HG03342 (cell line): ENCODE measurements around the gene GAS7.

Experiments used
- ATAC-seq: cut with Tn5 transposase; IDR thresholded peaks from one replicate; pipeline ENCODE4 v1.9.1; 2021; ENCODE audit warnings: mild to moderate bottlenecking, moderate library complexity; ENCODE audit not compliant: unreplicated experiment

GAS7 gene

GRCh38 chr17:10053782-10054540 is 144.4 kb downstream of the GAS7 start:
- ATAC-seq = no peak

DNA sequence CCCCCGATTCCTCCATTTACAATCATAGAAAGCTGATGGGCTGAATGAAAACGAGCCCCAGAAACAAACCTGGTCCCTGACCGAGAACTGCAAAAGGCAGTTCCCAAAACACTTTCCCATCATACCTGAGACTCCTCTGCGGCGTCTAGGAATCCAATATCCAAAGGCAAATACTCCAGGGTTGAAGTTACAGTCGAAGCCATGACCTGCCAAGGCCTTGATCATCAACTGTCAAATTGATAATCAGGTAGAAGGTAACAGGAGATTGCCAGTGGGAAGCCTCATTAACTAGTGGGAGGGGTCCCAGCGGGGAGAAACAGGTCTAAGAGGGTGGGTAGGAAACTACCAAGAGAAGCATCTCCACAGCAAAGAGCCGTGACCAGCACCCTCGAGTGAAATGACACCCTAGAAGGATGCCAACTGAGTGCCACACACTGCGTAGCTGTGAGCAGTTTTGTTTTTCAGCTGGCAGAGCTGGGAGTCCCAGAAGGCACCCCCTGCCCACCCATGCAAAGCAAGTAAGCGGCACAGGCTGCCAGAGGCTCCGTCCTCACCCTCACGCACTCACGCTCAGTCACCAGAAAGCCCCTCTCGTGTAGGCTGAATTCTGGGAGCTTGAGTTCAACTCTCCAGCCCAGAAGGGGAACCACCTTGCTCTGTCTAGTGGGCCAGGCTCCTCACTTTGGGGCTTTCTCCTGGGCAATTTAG is 146.1 kb downstream of the GAS7 start:
- no peak for ATAC-seq

- ATAC-seq = no peak
Observed at GRCh38 chr17:10051112-10051511, 147.3 kb downstream of the GAS7 start.

DNA sequence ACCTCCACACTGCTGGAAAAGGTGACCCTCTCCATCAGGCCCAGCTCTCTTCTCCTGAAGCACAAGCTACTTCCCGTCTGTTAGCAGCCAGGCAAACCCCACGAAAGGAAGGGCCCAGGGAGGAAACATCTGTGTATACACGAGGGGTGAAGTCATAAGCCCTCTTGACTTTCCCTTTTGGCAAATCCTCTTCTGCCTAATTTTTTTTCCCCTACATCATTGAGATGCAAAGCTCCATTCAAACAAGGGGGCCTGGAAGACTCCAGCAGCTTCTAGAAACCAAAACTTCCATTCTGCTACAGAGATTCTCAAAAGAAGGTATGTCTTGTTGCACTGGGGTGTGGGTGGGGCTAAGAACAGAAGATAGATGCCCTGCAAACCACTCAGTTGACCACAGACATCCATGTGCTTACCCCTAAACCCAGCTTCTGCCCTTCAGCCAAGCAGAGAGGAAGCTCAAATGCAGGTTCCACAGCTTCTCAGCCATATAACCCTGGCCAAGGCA is 147.8 kb downstream of the GAS7 start:
- no peak for ATAC-seq

DNA sequence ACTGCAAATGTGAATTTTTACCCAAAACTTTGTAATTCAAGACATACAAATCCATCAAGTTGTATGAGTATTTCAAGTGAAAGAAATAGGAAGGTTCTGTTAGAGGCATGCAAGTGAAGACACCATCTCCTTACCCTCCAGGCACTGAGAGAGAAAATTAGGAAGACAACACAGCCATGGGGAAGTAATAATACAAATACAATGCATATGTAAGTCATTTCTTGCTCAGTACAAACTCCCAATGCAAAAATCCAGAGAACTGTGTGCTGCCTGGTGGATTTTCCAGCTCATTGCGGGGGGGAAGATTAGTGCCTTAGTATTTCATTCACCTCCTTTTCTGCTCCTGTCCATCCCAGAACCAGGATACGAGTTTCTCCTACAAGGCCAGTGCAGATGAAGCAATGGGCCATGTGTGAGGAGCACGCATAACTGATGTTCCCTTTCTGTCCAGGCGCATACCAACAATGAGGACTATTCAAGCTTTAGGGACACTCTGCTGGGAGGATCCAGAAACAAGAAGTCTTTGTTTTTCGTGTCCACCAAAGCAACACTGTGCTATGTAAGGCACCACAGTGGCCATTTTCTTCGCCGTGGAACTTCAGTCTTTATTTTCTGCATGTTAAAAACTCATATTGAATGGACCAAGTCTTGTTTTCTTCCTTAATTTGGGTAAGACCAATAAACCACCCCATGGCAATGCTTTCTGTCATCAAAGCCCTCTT is 149.6 kb downstream of the GAS7 start:
- no peak for ATAC-seq

- peak; percentile 59 for ATAC-seq
Observed at GRCh38 chr17:10046786-10047785, 151.3 kb downstream of the GAS7 start.

- no peak for ATAC-seq
Observed at GRCh38 chr17:10045871-10046658, 152.3 kb downstream of the GAS7 start.

DNA sequence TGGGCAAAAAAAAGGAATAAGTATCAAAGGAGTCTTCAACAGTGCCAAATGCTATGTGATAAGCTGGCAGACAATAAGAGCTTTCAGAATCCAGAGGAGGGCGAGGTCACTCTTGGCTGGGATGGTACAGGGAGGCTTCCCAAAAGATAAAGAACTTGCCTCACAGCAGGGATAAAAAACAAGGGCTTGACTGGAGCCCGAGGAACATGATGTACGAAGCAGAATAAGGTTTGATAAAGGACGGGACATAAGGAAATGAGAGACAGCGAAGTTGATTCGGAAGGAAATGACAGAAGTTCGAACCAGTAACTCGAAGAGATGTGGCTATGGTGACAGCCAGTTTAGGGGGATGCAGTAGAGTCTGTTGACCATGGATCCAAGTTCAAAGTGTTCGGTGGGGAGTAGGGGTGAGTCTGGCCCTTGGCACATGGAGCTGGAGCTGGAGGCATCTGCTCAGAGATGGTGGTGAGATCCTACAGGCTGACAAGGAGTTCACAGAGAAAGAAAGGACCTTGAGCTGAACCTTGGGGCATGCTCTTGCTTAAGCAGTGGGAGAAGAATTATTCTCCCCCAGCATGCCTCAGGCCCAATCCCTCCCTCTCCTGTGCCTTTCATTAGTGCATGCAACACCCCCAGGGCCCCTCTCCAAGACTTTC is 155.7 kb downstream of the GAS7 start:
- ATAC-seq = no peak

DNA sequence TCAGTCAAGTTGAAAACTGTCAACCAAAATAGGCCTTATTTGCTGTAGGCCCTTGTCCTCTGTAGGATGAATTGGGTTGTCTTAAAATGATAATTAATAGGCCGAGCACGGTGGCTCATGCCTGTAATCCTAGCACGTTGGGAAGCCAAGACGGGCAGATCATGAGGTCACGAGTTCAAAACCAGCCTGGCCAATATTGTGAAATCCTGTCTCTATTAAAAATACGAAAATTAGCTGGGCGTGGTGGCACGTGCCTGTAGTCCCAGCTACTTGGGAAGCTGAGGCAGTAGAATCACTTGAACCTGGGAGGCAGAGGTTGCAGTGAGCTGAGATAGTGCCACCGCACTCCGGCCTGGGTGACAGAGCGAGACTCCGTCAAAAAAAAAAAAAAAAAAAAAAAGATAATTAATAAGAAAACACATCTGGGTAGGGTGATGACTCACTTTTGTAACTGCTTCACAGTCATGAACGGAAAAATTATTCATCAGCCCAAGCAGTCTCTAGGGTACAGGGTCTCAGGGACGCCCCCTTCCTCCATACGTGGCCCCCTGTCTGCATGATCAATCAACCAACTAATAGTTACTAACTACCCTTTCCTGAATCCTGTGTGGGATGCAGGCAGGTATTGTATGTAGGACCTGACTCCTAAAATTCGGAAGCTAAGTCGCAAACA is 156.4 kb downstream of the GAS7 start:
- ATAC-seq = peak; percentile 37

- ATAC-seq = no peak
Observed at GRCh38 chr17:10041287-10041612, 157.2 kb downstream of the GAS7 start.

- no peak for ATAC-seq
Observed at GRCh38 chr17:10036511-10037061, 161.8 kb downstream of the GAS7 start.

- ATAC-seq = no peak
Observed at GRCh38 chr17:10035885-10036284, 162.5 kb downstream of the GAS7 start.

GRCh38 chr17:10034719-10035475 is 163.5 kb downstream of the GAS7 start:
- no peak for ATAC-seq

GRCh38 chr17:10033959-10034358 is 164.4 kb downstream of the GAS7 start:
- no peak for ATAC-seq

DNA sequence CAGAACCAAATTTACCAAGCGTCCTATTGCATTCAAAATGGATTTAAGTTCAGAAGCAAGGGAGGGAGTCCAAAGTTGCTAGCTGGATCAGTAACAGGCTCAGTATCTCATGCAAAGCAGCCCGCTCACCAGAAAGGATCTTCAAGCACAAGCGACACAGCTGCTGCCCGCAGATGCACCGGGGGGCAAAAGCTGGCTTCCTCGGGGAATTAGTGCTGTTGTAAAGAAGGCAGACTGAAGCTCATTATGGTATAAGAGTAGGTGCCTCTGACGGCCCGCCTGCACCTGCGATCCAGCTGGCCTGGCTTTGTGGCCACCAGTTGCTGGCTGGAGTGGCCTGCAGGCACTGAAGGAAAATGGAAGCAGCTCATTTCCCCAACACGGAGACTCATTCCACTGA is 165.0 kb downstream of the GAS7 start:
- ATAC-seq = no peak

GRCh38 chr17:10032118-10032852 is 166.1 kb downstream of the GAS7 start:
- ATAC-seq = no peak

DNA sequence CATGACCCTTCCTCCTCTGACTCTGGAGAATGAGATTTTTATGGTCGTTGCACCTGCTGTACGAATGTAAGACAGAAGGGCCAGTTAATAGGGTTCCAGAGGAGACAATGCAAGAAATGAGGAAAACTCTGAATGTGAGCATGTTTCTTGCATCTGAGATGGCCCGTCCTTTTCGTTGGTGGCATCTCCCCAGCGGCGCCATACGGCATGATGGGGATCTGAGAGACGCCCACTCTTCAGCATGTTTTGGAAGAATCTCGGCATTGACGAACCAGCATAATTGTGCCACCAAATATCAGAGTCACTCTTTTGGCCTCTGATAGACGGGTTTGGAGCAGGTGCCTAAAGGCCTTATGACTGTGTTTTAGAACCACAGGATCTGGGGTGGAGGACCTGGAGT is 166.8 kb downstream of the GAS7 start:
- no peak for ATAC-seq
